ENCODE results near the gene FAM120B. TPM values are rescaled to one million over a fixed set of nuclear protein-coding genes. Genes with fewer than 3 reads are reported as not detected.

FAM120B gene
- total RNA-seq, 3 donors from 2014 or later: 28.8 to 35.0 (median 33.8) TPM

DNA sequence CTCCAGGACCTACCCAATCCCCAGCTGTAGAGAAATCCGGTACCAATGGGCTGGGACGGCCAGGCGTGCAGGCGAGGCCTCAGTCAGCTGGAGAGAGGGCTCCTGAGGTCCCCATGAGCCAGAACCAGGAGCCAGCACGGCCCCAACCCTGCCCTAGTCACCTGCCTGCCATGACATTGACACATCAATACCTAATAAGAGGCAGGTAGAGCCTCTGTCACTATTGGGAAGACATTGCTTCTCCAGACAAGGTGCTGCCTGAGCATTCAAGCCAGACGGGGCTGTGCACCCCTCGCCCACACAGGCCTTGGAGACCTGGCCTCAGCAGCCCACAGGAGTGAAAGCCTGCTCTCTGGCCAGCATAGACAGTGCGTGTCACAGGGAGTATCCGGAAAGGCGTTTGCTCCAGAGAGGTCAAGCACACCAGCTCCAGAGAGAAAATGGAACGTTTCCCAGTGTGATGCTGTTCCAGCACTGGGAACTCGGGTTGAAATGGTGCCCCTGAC, 19.1 kb upstream of the FAM120B start:
- intact Hi-C loops (cut with DNase I; ENCODE audit: low total_unique reads): no loop called here
- TF ChIP-seq POLR2AphosphoS5 (IDR thresholded peaks at IDR 0.05) (no peak), POLR2A (IDR thresholded peaks at IDR 0.05) (no peak)
- TF ChIP-seq, protein P1, sequence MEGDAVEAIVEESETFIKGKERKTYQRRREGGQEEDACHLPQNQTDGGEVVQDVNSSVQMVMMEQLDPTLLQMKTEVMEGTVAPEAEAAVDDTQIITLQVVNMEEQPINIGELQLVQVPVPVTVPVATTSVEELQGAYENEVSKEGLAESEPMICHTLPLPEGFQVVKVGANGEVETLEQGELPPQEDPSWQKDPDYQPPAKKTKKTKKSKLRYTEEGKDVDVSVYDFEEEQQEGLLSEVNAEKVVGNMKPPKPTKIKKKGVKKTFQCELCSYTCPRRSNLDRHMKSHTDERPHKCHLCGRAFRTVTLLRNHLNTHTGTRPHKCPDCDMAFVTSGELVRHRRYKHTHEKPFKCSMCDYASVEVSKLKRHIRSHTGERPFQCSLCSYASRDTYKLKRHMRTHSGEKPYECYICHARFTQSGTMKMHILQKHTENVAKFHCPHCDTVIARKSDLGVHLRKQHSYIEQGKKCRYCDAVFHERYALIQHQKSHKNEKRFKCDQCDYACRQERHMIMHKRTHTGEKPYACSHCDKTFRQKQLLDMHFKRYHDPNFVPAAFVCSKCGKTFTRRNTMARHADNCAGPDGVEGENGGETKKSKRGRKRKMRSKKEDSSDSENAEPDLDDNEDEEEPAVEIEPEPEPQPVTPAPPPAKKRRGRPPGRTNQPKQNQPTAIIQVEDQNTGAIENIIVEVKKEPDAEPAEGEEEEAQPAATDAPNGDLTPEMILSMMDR (IDR thresholded peaks at IDR 0.05): no peak
- DNase-seq (ENCODE audit: low spot score in 2 of 2): no peak
- no peaks in the 10 kb centered on the region for H3K36me3 ChIP-seq
- H3K27ac ChIP-seq: peak overlapping the region in 1 of 2 donors; percentile 64
- H3K9me3 ChIP-seq: no peaks in the 10 kb centered on the region
- peak overlapping the region in 2 of 3 donors; percentile 5 to 93 for H3K4me3 ChIP-seq
- H3K27me3 ChIP-seq: no peaks in the 10 kb centered on the region
- H3K4me1 ChIP-seq: peaks cover 8 to 9% of the 10 kb centered on the region in 2 donors

DNA sequence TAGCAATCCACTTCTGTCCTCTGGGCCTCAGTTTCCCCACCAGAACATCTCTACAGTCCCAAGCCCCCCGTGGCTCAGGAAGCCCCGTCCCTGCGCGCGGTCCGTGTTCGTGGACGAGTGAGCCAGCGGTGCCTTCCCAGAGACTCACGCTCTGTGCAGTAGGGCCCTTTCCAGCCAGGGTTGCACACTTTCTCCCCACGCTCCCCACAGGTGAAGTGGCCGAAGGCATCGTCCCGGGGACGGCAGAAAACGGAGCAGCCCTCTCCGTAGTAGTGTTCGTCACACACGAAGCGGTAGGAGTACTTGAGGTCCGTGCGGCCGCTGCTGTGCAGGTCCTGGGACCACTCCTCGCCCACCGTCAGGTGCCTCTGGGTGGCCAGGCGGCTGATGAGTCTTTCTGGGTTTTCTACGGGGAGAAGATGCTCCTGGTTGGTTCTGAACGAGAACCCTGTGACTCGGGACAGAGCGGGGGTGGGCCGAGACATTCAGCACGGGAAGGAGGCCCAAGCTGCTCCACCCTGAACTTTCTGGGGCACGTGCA, 18.4 kb upstream of the FAM120B start:
- no peaks in the 10 kb centered on the region for H3K36me3 ChIP-seq
- H3K27ac ChIP-seq: peak overlapping the region in 1 of 2 donors; percentile 64
- H3K27me3 ChIP-seq: no peaks in the 10 kb centered on the region
- H3K4me1 ChIP-seq: peaks cover 8 to 10% of the 10 kb centered on the region in 2 donors
- intact Hi-C loops (cut with DNase I; ENCODE audit: low total_unique reads): no loop called here
- DNase-seq (ENCODE audit: low spot score in 2 of 2): no peak
- peak overlapping the region in 1 of 3 donors; percentile 93 for H3K4me3 ChIP-seq
- TF ChIP-seq POLR2AphosphoS5 (IDR thresholded peaks at IDR 0.05) (no peak), POLR2A (IDR thresholded peaks at IDR 0.05) (no peak)
- TF ChIP-seq, protein P1 (IDR thresholded peaks at IDR 0.05): no peak
- H3K9me3 ChIP-seq: no peaks in the 10 kb centered on the region

DNA sequence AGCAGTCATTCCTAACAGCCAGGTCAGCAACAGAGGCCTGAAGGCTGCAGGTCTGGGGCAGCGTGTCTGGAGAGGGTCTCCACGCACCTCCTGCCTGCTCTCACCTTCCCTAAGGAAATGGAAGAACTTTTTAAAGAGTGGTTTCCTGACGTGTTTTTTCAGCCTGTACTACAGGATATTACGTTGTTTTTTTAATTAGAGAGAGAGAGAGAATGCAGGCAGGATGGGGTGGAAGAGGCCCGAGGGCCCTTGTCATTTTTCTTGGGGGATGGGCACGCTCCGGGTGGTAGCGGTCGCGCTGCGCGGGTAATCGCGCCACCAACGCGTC, 17.7 kb upstream of the FAM120B start:
- no peak for DNase-seq (ENCODE audit: low spot score in 2 of 2)
- Histone ChIP-seq H3K27me3 (no peaks in the 10 kb centered on the region), H3K27ac (no peak overlapping the region), H3K9me3 (no peaks in the 10 kb centered on the region), H3K4me1 (peaks cover 8 to 10% of the 10 kb centered on the region in 2 donors), H3K4me3 (peak overlapping the region; percentile 77 to 93 (median 78)), H3K36me3 (no peaks in the 10 kb centered on the region)
- intact Hi-C loops (cut with DNase I; ENCODE audit: low total_unique reads): no loop called here
- TF ChIP-seq POLR2A (IDR thresholded peaks at IDR 0.05): no peak
- TF ChIP-seq, protein P1 (IDR thresholded peaks at IDR 0.05): no peak

DNA sequence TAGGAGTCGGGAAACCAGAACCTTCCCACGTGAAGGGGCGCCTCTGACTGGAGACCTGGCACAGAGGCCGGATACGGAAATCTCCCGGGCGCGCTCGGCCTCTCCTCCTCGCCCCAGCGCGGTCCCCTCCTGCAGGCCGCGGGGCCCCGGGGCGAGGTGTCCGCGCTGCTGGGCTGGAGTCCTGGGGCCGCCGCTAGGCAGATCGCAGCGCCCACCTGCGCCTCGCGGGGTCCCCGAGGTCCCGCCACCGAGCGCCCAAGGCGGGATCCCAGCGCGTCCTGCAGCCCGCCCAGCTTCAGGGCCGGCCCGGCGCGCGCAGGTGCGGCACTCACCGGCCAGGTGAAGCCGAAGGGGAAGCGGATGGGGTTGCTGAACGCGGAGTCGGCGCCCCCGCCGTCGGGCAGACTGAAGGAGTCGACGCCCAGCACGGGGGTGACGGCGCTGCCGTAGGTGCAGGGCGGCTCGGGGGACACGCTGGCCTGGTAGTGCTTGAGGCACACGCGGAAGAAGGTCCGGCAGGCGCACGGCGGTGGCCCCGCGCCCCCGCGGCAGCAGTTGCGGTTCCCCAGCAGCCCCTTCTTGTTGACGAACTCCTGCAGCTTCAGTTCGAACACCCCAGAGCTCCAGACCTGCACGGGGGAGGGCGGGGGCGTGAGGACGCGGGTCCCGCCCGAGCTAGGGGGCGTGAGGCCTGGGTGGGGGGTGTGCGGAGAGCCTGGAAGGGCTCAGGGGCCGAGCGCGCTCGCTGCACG, 17.2 kb upstream of the FAM120B start:
- Histone ChIP-seq H3K4me1 (peaks cover 8 to 10% of the 10 kb centered on the region in 2 donors), H3K27ac (peak overlapping the region in 1 of 2 donors; percentile 92), H3K4me3 (peak overlapping the region; percentile 77 to 93 (median 78)), H3K9me3 (no peaks in the 10 kb centered on the region), H3K27me3 (peaks cover 0 to 4% of the 10 kb centered on the region in 2 donors), H3K36me3 (no peaks in the 10 kb centered on the region)
- TF ChIP-seq, protein P1 (IDR thresholded peaks at IDR 0.05): no peak
- TF ChIP-seq POLR2A (IDR thresholded peaks at IDR 0.05): no peak
- no peak for TF ChIP-seq POLR2AphosphoS5 (IDR thresholded peaks at IDR 0.05)
- intact Hi-C loops (cut with DNase I; ENCODE audit: low total_unique reads): no loop called here
- no peak for DNase-seq (ENCODE audit: low spot score in 2 of 2)

DNA sequence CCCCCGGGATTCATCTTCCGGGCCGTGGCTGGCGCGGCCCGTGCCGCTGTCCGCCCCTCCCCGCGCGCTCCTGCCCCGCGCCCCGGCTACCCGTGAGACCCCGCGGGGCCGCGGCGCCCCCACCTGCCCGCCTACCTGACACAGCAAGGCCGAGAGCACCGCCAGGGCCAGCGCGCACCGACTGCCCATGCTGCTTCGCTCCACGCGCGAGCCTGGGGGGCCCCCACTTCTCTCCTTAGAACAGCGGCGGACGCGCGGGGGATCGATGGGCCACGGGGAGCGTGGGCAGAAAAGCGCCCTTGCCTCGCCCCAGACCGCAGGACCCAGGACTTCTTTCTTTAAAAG, 16.6 kb upstream of the FAM120B start:
- H3K36me3 ChIP-seq: no peaks in the 10 kb centered on the region
- DNase-seq (ENCODE audit: low spot score in 2 of 2): no peak
- peak overlapping the region; percentile 77 to 93 (median 78) for H3K4me3 ChIP-seq
- H3K4me1 ChIP-seq: peaks cover 8 to 10% of the 10 kb centered on the region in 2 donors
- peak overlapping the region; percentile 77 to 92 for H3K27ac ChIP-seq
- H3K9me3 ChIP-seq: no peaks in the 10 kb centered on the region
- peaks cover 0 to 7% of the 10 kb centered on the region in 2 donors for H3K27me3 ChIP-seq
- intact Hi-C loops (cut with DNase I; ENCODE audit: low total_unique reads): no loop called here
- TF ChIP-seq POLR2A (IDR thresholded peaks at IDR 0.05) (no peak), POLR2AphosphoS5 (IDR thresholded peaks at IDR 0.05) (no peak)
- TF ChIP-seq, protein P1 (IDR thresholded peaks at IDR 0.05): no peak

Measured in breast epithelium (tissue), 4 donors.